ENCODE data around the gene VPS51.
A peak's percentile ranks its signal among the peaks of the same experiment; 100 is the strongest.

Gene VPS51

GRCh38 chr11:65095974-65096806 lies at the start of gene VPS51:
Gene VPS51, plus strand, starts transcription at chr11:65096214. Its CDS starts 37 bp downstream, at chr11:65096251.
- peak; percentile 95 for ATAC-seq

- peak; percentile 72 to 77 for ATAC-seq
These were observed 48.2 kb upstream of the VPS51 start for GRCh38 chr11:65047581-65048422.

GRCh38 chr11:65051398-65051858 lies 44.6 kb upstream of the VPS51 start:
- ATAC-seq, result no peak

GRCh38 chr11:65053827-65054508 lies 42.0 kb upstream of the VPS51 start:
- peak in 1 of 2 donors; percentile 44 for ATAC-seq

- no peak for ATAC-seq
These were observed 40.5 kb upstream of the VPS51 start for GRCh38 chr11:65055538-65055937.

- ATAC-seq, result no peak
These were observed 39.0 kb upstream of the VPS51 start for GRCh38 chr11:65056999-65057398.

GRCh38 chr11:65057526-65057925 lies 38.5 kb upstream of the VPS51 start:
- no peak for ATAC-seq

GRCh38 chr11:65058012-65058411 lies 38.0 kb upstream of the VPS51 start:
- no peak for ATAC-seq

GRCh38 chr11:65058419-65059054 lies 37.5 kb upstream of the VPS51 start, which contains the start of gene NAALADL1:
Gene NAALADL1, minus strand, starts transcription at chr11:65058553. Its CDS starts 32 bp downstream, at chr11:65058521.
- no peak for ATAC-seq

GRCh38 chr11:65059523-65059922 lies 36.5 kb upstream of the VPS51 start:
- ATAC-seq, result no peak

- no peak for ATAC-seq
These were observed 35.8 kb upstream of the VPS51 start for GRCh38 chr11:65059959-65060824.

GRCh38 chr11:65060913-65061408 lies 35.1 kb upstream of the VPS51 start:
- no peak for ATAC-seq

GRCh38 chr11:65063532-65063931 lies 32.5 kb upstream of the VPS51 start:
- ATAC-seq, result no peak

- no peak for ATAC-seq
These were observed 31.2 kb upstream of the VPS51 start for GRCh38 chr11:65064847-65065240.

GRCh38 chr11:65065851-65066250 lies 30.2 kb upstream of the VPS51 start:
- ATAC-seq, result no peak

GRCh38 chr11:65066315-65066714 lies 29.7 kb upstream of the VPS51 start:
- ATAC-seq, result no peak

- no peak for ATAC-seq
These were observed 29.2 kb upstream of the VPS51 start for GRCh38 chr11:65066805-65067291.

GRCh38 chr11:65067446-65067845 lies 28.6 kb upstream of the VPS51 start:
- ATAC-seq, result no peak

- no peak for ATAC-seq
These were observed 26.8 kb upstream of the VPS51 start for GRCh38 chr11:65069217-65069616.

GRCh38 chr11:65071907-65072630 lies 23.9 kb upstream of the VPS51 start:
- ATAC-seq, result no peak

Data from activated CD4-positive, CD25-positive, alpha-beta regulatory T cell treated with anti-CD3 and anti-CD28 coated beads, Interleukin-2, amount 50 U/mL, for 24 hours (primary cell).